Left hindlimb (tissue), 1 donor: ENCODE measurements around the gene SYTL3.
"Not testable (repeated sequence)": the region's sequence is repeated elsewhere in the genome, so short reads cannot be mapped to it uniquely, and the experiment has no call there.

Experiments
- DNase-seq: peaks from one replicate; pipeline ENCODE4 v3.0.0-alpha.2; 2018

SYTL3 gene

DNA sequence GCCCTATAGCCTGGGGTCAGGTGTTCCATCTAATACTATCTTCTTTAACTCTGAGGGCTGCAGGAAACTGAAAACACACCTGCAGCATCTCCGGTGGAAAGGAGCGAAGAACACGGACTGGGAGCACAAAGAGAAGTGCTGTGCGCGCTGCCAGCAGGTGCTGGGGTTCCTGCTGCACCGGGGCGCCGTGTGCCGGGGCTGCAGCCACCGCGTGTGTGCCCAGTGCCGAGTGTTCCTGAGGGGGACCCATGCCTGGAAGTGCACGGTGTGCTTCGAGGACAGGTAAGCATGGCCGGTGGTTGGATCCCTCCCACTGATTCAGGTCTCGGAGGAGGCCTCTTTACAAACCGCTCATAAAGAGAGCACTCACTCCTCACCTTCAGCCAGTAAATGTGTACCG, 15.5 kb downstream of the SYTL3 start:
- DNase-seq = no peak

- no peak for DNase-seq
Observed at GRCh38 chr6:158666628-158667359, 16.9 kb downstream of the SYTL3 start.

- DNase-seq = no peak
Observed at GRCh38 chr6:158667360-158667981, 17.6 kb downstream of the SYTL3 start.

DNA sequence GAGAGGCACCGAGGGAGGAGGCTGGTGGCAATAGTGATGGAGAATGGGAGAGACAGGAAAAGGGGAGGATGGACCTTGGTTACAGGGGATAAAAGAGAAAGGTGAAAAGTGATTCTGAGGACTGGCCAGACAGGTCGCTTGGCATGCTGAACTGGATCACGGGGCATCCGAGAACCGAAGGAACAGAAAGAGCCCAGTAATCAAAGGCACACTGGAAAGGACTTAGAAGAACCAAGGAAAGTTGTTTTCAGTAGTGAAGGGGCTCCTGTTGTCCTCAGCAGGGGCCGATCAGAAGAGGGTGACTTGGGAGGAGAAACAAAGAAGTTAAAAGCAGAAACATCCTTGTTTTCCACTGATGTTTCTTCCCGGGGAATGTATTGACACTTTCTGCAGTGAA, 18.9 kb downstream of the SYTL3 start:
- no peak for DNase-seq

GRCh38 chr6:158669145-158670035, 19.5 kb downstream of the SYTL3 start:
- DNase-seq = no peak

DNA sequence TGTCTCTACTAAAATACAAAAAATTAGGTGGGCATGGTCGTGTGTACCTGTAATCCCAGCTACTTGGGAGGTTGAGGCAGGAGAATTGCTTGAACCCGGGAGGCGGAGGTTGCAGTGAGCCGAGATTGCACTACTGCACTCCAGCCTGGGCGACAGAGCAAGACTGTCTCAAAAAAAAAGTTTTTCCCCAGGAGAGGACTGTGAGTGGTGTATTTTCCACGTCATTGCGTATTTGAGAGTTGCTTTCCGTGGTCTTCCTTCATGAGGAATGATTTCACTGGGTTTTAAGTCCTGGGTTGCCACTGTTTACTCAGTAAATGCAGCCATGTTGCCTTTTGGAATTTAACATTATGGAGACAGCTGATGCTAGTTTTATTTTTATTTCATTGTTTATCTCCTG, 22.3 kb downstream of the SYTL3 start:
- DNase-seq = not testable (repeated sequence)

GRCh38 chr6:158672726-158673125, 22.9 kb downstream of the SYTL3 start:
- no peak for DNase-seq

- DNase-seq = no peak
Observed at GRCh38 chr6:158674342-158675131, 24.7 kb downstream of the SYTL3 start.

DNA sequence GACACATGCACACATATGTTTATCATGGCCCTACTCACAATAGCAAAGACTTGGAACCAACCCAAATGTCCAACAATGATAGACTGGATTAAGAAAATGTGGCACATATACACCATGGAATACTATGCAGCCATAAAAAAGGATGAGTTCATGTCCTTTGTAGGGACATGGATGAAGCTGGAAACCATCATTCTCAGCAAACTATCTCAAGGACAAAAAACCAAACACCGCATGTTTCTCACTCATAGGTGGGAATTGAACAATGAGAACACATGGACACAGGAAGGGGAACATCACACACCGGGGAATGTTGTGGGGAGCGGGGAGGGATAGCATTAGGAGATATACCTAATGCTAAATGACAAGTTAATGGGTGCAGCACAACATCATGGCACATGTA, 27.2 kb downstream of the SYTL3 start:
- DNase-seq = not testable (repeated sequence)

DNA sequence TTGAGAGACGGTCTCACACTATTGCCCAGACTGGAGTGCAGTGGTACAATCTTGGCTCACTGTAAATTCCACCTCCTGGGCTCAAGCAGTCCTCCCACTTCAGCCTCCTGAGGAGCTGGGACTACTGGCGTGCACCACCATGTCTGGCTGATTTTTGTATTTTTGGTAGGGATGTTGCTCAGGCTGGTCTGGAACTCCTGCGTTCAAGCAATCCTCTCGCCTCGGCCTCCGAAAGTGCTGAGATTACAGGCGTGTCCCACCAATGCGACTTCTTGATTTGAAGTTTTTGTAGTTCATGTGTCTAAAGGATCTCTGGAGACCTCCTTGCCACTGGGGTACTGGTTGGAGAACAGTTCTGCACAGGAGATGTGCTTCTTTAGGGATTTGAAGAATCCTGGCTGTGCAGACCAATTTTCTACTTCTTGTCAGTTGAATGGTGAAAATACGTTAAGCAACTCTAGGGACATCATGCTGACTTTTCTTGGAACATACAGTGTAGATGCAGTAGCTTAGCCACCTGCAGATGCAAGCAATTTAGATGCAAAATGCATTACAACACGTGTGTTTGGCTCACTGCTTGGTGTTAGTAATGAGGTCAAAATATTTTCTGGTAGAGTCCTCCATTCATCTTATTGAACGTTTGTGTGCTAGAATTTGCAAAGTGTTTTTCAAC, 28.2 kb downstream of the SYTL3 start:
- no peak for DNase-seq

- no peak for DNase-seq
Observed at GRCh38 chr6:158680015-158680414, 30.2 kb downstream of the SYTL3 start.

- DNase-seq = no peak
Observed at GRCh38 chr6:158680481-158680880, 30.6 kb downstream of the SYTL3 start.

DNA sequence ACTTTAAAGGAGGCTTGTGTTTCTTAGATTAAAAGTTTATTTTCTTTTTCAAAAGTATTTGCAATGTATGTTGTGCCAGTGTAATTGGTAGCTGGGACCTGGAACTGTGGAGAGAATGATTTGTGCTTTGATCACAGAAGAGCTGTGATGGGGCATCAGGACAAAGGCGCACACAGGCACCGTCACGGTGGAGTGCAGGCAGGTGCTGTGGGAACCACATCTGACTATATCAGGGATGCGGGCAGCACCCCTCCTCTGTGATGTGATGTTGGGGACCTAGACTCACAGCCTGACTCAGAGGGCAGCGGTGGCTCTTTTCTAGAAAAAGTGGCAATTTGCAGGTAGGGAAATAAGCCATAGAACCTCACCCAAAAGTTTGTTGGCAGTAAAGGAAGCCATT, 34.5 kb downstream of the SYTL3 start:
- no peak for DNase-seq

DNA sequence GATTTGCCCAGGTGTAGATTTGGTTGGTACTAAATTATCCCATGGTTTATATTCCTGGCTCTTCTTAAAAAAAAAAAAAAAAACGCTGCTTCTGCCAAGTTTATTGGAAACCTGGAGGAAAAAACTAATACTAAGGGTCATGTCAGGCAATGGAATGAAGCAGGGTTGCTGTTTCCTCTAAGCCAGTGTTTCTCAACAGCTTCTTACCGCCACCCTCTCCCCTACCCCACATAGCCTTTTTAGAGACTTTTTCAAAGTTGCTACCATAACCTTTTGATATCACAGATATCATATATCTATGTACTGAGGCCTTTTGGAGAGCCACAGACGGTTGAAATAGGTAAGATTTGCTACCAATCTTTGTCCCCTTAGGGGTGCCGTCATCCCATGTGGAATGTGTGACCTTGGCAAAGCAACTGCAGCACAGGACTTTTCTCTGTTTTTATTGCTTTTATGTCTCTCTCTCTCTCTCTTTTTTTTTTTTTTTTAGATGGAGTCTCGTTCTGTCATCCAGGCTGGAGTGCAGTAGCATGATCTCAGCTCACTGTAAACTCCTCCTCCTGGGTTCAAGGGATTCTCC, 35.0 kb downstream of the SYTL3 start:
- no peak for DNase-seq

DNA sequence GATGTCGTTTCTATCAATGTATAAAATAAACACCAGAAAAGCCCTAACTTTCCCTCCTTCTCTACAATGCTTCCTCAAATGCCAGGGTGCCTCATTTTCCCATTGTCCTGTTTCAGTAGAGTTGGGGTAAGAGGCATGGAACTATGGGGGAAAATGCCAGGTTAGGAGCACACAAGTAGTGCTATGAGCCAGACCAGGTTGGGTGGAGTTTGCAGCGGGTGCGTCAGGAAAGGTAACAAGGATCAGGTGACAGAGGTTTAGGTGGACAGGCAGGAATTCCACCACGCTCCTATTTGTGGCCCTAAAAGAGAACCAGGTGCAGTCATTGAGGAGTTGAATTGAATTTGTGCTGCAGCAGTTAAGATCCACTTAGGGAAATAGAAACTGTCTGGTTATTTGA, 36.5 kb downstream of the SYTL3 start:
- no peak for DNase-seq

DNA sequence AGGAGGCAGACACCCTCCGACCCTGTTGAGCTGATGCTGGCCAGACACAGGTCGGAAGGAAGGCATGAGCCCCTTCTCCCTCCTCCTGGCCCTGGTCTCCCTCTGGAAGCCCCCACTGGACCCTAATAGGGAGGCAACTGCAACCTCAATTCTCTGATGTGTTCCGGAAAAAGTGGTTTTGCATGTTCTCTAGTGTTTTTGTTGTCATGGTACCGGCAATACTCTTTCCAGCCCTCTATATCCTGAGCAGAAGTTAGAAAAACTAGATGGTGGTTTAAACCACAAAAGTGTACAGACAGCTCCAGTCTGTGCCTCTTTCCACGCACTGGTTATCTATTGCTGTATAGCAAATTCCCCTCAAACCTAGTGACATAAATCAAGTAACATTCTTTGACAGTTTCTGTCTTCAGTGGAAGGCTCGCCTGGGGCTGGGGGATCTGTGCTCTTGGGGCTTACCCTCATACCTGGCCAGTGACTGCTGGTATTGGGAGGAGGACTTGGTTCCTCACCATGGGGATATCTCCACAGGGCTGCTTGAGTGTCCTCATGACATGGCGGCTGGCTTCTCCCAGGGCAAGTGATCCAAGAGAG, 37.0 kb downstream of the SYTL3 start:
- no peak for DNase-seq

GRCh38 chr6:158687506-158687905, 37.7 kb downstream of the SYTL3 start:
- DNase-seq = no peak

DNA sequence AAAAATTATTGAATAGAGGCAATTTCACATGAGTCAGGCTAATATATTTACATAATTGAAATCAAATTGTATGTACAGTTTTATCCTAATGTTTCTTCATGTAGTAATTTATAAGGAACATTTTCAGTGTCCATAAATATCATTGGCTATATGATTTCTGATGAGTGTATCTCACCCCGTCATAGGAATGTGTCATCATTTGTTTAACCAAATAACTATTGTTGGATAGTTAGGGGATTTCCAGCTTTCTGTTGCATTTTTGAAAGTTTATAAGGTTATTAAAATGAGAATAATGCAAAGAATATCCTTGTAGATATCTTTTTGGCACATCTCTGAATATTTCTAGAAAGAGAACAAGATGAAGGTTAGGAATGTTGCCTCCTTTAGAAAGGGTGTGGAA, 39.0 kb downstream of the SYTL3 start:
- no peak for DNase-seq

DNA sequence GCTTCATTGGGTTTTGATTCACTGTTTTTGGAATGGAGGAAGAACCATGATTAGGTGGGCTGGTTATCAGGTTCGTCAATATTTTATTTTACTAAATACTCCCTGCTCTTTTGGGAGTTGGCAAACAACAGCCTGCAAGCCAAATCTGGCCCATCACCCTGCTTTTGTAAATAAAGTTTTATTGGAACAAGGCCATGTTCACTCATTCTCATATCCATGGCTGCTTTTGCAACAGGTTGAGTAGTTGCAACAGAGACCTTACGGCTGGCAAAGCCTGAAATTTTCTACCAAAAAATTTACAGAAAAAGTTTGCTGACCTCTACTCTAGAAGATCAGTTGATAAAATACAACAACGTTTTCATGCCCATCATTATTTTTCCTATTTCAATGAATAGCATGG, 45.1 kb downstream of the SYTL3 start:
- no peak for DNase-seq

DNA sequence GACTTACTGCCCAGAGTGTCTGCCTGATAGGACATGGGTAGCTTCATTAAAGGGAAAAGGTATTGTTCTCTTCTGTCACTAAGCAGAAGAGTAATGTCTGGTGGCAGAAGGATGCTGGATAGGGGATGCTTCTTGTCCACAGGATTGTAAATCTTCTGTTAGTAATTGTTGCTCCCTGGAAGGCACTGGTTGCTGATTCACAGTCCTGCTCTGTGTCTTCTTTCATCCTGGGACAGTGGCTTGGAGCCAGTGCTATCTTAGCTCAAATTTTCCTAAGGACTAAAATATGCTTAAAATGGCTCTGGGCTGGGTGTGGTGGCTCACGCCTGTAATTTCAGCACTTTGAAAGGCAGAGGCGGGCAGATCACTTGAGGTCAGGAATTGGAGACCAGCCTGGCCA, 48.0 kb downstream of the SYTL3 start:
- no peak for DNase-seq

GRCh38 chr6:158698931-158699330, 49.1 kb downstream of the SYTL3 start:
- DNase-seq = no peak

DNA sequence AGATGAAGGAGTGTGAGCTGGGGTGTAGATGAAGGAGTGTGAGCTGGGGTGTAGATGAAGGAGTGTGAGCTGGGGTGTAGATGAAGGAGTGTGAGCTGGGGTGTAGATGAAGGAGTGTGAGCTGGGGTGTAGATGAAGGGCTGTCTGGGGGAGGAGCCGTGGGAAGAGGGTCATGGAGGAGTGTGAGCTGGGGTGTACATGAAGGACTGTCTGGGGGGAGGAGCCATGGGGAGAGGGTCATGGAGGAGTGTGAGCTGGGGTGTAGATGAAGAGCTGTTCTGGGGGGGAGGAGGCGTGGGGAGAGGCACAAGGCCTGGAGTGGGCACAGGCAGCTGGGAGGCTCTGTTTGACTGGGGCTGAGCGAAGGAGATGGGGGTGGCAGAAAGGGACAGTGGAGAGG, 51.4 kb downstream of the SYTL3 start:
- DNase-seq = not testable (repeated sequence)
